GM21723 (cell line): ENCODE measurements around the gene UST.

ENCODE experiments used
- ATAC-seq: cut with Tn5 transposase; IDR thresholded peaks from one replicate; pipeline ENCODE4 v1.9.1; 2021; ENCODE audit warnings: mild to moderate bottlenecking, moderate library complexity; ENCODE audit not compliant: unreplicated experiment

UST gene

GRCh38 chr6:148795563-148795962 is 48.7 kb downstream of the UST start:
- no peak for ATAC-seq

GRCh38 chr6:148799647-148800046 is 52.8 kb downstream of the UST start:
- ATAC-seq: no peak

- no peak for ATAC-seq
These were observed 53.7 kb downstream of the UST start for GRCh38 chr6:148800536-148800935.

DNA sequence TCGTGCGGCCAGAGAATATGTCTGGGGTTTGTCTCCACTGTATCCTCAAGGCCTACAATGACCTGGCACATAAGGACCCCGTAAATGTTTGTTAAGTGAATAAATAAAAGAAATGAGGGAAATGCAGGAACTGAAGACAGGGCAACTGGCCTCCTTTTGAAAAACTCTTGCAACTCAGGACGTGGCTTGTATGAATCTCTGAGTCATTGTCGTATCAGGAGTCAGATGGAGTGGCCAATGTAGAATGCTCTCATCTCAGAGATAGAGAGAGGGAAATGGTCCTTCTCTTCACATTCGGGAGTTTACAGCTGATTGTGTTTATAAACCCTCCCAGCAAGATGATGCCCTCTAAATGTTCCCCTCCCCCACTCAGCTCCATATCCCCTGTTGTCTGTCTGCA is 57.1 kb downstream of the UST start:
- no peak for ATAC-seq

DNA sequence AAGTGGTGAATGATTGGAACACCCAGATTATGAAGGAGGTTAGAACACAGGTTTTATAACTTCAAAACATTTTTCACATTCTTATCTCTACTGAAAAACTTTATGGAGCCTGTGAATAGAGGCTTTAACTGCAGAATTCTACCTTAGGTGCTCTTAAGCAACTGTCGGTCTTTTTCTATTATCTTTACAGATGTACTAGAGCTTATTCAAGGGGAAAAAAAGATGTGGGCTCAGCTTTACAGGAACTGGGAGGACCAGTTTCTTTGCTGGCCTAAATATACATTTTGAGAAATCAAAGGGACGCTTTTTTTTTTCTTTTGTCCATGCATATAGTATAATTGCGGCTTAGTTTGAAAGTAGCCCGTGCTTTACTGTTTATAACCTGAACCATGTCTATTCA is 58.9 kb downstream of the UST start:
- ATAC-seq: no peak

DNA sequence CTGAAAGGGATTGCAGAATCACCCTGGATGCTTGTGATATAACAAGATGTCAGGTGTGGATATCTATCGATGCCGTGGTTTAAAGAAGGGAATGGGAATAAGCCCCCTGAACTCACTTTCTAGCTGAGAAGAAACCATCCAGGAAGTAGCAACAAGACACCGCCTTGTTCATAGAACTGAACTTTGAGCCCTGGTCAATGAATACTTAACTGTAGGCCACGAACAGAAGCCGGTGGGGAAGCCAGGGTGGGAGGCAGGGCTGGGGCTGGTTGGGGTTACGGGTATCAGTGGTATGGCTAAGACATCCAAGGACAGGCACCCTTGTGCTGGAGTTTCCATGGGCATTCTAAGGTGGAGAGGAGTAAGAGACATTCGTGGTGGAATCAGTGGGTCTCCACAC is 61.0 kb downstream of the UST start:
- no peak for ATAC-seq

DNA sequence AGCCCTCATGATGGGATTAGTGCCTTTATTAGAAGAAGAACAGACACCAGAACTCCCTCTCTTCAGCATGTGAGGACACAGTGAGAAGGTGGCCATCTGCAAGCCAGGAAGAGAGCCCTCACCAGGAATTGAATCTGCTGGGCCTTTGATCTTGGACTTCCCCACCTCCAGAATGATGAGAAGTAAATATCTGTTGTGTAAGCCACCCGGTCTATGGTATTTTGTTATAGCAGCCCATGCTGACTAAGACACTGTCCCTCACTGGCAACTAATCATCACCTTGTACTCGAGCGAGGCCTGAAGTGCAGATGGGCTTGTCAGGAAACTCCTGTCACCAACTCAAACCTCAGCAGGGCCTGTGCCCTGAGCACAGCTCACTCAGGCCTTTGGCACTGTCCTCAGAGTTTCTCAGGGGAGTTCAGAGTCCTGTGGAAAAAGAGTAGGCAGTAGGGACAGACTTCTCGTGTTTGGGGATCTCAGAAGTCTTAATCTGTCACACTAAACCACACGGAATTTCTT is 62.0 kb downstream of the UST start:
- ATAC-seq: no peak

DNA sequence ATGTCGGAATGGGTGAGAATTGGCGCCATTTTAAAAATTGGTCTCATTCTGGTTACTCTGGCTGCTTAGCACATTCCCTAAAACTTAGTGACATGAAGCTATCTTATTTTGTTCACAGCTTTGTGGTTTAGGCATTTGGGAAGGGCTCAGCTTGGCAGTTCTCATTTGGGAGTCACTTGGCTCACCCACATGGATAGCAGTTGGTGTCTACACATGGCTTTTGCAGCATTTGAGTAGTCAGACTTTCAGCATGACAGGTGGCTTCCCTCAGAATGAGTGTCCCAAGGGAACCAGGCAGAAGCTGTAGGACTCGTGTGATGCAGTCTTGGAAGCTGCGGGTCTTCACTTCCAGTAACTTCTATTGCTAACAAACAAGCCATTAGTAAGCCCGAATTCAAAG is 64.6 kb downstream of the UST start:
- ATAC-seq: no peak

GRCh38 chr6:148814082-148814790 is 67.4 kb downstream of the UST start:
- ATAC-seq: no peak

- no peak for ATAC-seq
These were observed 68.0 kb downstream of the UST start for GRCh38 chr6:148814869-148815268.

DNA sequence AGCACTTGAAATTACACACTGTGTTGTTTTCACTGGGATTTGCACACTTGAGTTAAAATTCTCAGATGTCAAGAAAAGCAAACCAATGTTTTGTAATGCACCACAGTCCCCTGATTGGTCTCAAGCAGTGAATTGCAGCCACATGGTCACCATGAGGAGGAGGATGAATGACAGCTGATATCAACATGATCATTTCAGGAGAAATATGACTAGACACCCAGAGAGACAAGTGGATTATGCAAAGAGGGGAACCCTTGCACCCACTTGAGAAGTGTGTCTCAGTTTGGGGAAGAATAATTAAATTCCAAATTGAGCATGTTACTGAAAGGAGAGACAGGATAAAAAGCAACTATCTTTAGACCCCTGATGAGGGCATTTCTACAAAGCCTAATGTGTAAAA is 69.3 kb downstream of the UST start:
- ATAC-seq: no peak

- ATAC-seq: no peak
These were observed 70.9 kb downstream of the UST start for GRCh38 chr6:148817689-148818088.

DNA sequence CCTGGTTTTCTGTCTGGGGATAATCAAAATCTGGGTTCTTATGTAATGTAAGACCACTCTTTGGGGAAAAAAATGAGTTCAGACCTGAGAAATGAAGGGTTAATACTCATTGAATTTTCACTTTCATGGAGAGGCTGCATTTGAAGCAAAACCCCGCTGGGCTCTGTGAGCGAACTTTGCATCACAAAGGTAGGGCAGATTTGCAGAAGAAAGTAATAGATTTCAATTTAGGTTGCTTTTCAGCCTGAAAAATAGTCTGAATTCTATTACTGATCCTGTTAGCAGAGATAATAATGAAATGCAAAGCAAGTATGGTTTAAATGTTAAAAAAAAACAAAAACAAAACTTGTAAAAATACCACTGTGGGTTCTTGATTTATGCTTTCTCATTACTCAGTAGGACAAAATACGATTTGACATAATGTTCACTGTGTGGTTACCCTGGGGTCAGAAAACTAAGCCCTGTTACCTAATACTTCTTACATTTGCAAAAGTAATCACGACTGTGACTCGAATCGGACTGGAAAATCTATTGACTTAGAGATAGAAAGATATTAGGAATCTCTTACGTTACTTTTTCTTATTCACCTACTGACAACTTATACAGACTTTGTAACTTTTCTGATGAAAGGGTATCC is 72.2 kb downstream of the UST start:
- ATAC-seq: no peak

DNA sequence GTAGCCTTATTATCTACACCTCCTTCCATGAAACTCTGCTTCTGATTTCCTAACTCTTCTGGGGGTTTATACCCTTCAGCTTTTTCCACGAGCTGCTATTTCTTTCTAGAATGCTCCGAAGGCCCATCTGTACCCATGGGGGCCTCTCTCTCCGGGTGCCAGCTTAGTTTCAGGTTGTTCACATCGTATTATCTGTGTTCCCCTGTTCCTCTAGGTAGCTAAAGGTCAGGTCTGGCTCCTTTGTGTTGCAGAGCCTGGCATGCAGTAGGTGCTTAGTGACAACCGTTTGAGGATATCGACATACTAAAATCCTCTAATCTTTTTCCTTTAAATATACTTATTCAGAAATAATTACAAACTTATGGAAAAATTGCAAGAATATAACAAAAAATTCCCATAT is 73.0 kb downstream of the UST start:
- ATAC-seq: no peak

DNA sequence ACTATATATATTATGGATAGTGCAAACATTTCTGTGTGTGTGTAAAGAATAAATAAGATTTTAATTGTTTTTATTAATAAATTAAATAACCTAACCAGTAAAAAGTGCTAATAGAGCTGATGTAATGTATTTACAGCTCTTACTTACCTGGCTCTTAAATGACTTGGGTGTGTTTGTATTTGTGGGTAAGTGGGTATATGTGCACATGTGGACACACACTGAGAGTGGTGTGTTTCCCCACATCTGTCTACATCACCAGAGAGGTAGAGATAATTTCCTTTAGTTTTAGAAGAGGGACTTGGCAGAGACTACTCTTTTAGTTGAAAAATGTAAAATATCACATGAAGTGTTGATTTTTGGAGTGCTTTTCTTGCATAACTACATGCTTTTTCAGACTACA is 76.0 kb downstream of the UST start:
- ATAC-seq: no peak

DNA sequence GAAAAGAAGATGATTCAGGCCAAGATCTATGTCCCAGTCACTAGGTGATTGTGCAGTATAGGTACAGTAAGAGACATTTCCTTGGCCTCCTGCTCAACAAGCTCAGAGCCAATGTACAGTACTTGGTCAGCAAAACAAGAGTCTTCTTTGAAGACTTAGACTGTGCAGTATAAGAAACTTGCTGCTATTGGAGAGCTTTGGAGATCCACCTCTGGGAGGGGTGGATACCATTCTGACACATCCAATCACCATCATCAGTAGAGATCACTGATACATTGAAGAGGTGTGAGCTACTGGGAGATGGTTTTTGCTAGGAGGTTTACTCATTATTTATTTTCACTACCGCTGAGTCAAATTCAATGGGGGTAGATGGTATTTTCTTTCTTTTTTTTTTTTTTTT is 77.5 kb downstream of the UST start:
- no peak for ATAC-seq

GRCh38 chr6:148824960-148825359 is 78.1 kb downstream of the UST start:
- no peak for ATAC-seq

DNA sequence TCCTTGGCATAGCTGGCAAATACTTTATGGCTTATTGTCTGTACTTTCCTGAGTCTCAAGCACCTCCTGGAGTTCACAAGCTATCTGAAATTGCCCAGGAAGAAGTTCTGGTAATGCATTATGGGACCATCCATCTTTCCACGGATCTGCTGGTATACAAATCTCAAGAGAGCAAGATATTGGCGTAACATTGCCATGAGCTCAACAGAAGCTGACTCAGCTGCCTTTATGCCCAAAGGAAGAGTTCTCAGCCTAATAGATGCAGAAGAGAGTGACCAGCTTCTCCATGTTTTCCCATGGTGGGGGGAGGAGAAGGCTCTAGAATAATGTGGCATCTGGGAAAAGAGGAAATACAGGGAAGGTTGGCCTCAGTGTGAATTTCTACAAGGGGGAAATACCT is 78.7 kb downstream of the UST start:
- no peak for ATAC-seq

DNA sequence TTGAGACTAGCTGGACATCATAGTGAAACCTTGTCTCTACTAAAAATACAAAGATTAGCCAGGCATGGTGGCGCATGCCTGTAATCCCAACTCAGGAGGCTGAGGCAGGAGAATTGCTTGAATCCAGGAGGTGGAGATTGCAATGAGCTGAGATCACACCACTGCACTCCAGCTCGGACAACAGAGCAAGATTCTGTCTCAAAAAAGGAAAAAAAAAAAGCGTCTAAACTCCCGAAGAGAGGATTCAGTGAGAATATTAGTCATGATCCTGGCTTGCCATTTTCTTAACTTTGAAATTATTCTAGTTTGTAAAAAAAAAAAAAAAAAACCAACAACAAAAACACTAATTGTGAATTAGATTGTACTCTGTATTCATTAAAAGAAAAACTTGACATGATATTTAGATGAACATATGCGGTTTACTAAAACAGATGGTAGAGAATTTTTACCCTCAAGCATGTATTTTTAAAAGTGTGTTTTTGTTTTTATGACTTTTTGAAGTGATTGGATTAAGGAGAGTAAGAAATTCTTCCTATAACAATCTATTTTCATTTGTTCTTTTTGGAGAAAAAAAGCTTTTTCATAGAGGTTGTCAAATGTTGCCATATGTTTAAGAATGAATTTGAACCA is 80.7 kb downstream of the UST start:
- no peak for ATAC-seq

DNA sequence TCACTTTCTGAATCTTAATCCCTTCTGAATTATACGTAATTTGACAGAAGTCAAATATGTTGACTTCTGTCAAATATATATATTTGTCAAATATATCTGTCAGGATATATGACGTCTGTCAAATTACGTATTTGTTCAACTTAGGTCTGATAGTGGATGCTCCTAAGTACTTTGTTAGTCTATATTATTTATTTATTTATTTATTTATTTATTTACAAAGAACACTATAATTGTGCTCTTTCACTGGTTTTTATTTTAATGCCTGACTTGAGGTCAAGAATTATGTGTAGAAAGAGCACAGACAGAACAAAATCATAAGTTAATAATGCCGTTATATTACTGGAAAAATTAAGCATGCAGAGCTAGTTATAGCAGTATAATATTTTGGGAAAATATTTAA is 81.2 kb downstream of the UST start:
- ATAC-seq: no peak

GRCh38 chr6:148829415-148830101 is 82.7 kb downstream of the UST start:
- no peak for ATAC-seq

DNA sequence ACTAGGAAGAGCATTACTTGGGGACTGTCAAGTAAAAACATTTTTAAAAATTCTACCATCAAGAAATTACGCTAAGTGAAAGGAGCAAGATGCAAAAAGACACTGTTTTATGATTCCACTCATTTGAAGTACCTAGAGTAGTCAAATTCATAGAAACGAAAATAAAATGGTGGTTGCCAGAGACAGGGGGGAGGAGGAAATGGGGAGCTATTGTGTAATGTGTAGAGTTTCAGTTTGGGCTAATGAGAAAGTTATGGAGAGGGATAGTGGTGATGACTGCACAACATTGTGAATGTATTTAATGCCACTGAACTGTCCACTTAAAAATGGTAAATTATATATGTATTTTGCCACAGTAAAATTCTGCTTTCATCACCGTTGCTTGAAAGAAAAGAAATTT is 83.8 kb downstream of the UST start:
- ATAC-seq: no peak
